Transverse colon (tissue), 4 donors: Measurements from ENCODE around the gene KCTD5. TPM values are rescaled to one million over a fixed set of nuclear protein-coding genes. Genes with fewer than 3 reads are reported as not detected.

Experiments used
- DNase-seq: peaks from one replicate; pipeline ENCODE4 v3.0.0-alpha.2; 2019
- H3K27ac ChIP-seq, 4 donors: fragments of 200-600 bp; sonication (generic); 2 replicates each; pipeline ENCODE4 v1.5.1; 2016 to 2018; ENCODE audit warnings: inconsistent platforms in 4 of 4
- H3K27me3 ChIP-seq: fragments of 200-600 bp; sonication (generic); 2 replicates; pipeline ENCODE4 v1.5.1; 2017; ENCODE audit warnings: inconsistent platforms
- H3K36me3 ChIP-seq, 4 donors: fragments of 200-600 bp; sonication (generic); 2 replicates each; pipeline ENCODE4 v1.5.1; 2017 to 2019; ENCODE audit warnings: inconsistent platforms in 4 of 4
- H3K4me1 ChIP-seq, 4 donors: fragments of 200-600 bp; sonication (generic); 2 replicates each; pipeline ENCODE4 v1.5.1; 2017 to 2020; ENCODE audit warnings: inconsistent platforms in 4 of 4
- H3K4me3 ChIP-seq, 4 donors: fragments of 200-600 bp; sonication (generic); 1 replicate in 1 of 4; 2 replicates in 3 of 4; pipeline versions ENCODE4 v1.5.1 to v1.6.1; 2017 to 2019; ENCODE audit warnings: inconsistent platforms in 4 of 4
- H3K9me3 ChIP-seq, 2 donors: fragments of 200-600 bp; sonication (generic); 2 replicates each; pipeline ENCODE4 v1.5.1; 2017 to 2019; ENCODE audit warnings: inconsistent platforms in 2 of 2
- EP300 ChIP-seq: sonication (generic); formaldehyde crosslinking; IDR thresholded peaks from one replicate; pipeline ENCODE4 v1.6.1; 2017; ENCODE audit warnings: antibody characterized with exemption, low read depth
- POLR2A ChIP-seq: fragments of 450-650 bp; IDR thresholded peaks from one replicate; pipeline ENCODE4 v1.6.1; 2016; ENCODE audit warnings: antibody characterized with exemption, mild to moderate bottlenecking, moderate library complexity
- POLR2AphosphoS5 ChIP-seq, 3 donors: sonication (generic); formaldehyde crosslinking; IDR thresholded peaks; one replicate each; pipeline ENCODE4 v1.6.1; 2016; ENCODE audit warnings: antibody characterized with exemption in 3 of 3
- WGBS, 2 donors: methylation state at CpG; one replicate each; pipeline ENCODE4 v1.1.5; 2018; ENCODE audit warnings: low coverage in 1 of 2; 5-methylcytosine and 5-hydroxymethylcytosine counted together
- in situ Hi-C, 4 donors: fragments of 200-750 bp; cut with MboI; loops; one replicate each; pipeline versions ENCODE4 v1.15.0 to v1.15.1; 2017; ENCODE audit warnings: low sequenced_read_pairs in 3 of 4, low pct_ligation_motif_present in 1 of 4, low pct_unique_long_range_greater_than_20kb in 1 of 4
- intact Hi-C: fragments of 100-400 bp; cut with DNase I; formaldehyde crosslinking; loops from one replicate; pipeline ENCODE4 v1.15.1; 2023; ENCODE audit warnings: low total_unique reads
- total RNA-seq, 4 donors: library from RNA; depleted of rRNA; stranded (reverse); fragments of >200 nt; gene quantifications; one replicate each; pipeline ENCODE4 v1.1.0, GENCODE V29; 2016
- TF ChIP-seq, protein P1 (sequence below), 5 experiments: fragments of 200-600 bp in 3 of 5; fragments of 450-650 bp in 2 of 5; sonication (generic) in 3 of 5; IDR thresholded peaks; 1 replicate in 2 of 5; 2 replicates in 3 of 5; pipeline ENCODE4 v1.5.1; 2016 to 2017; ENCODE audit warnings: antibody characterized with exemption in 5 of 5, inconsistent platforms in 3 of 5, mild to moderate bottlenecking in 2 of 5, moderate library complexity in 1 of 5

KCTD5 gene
- total RNA-seq, 4 donors from 2014 or later = 44.2 to 107 (median 60.3) TPM

- intact Hi-C loops = no loop called here
Measured at GRCh38 chr16:2697401-2697948, 15.2 kb downstream of the KCTD5 start.

GRCh38 chr16:2698103-2698870, 16.0 kb downstream of the KCTD5 start:
- in situ Hi-C loops = no loop called here
- TF ChIP-seq EP300 = no peak
- TF ChIP-seq POLR2A = no peak
- TF ChIP-seq POLR2AphosphoS5 (IDR thresholded peaks at IDR 0.05) = no peak
- TF ChIP-seq, protein P1, sequence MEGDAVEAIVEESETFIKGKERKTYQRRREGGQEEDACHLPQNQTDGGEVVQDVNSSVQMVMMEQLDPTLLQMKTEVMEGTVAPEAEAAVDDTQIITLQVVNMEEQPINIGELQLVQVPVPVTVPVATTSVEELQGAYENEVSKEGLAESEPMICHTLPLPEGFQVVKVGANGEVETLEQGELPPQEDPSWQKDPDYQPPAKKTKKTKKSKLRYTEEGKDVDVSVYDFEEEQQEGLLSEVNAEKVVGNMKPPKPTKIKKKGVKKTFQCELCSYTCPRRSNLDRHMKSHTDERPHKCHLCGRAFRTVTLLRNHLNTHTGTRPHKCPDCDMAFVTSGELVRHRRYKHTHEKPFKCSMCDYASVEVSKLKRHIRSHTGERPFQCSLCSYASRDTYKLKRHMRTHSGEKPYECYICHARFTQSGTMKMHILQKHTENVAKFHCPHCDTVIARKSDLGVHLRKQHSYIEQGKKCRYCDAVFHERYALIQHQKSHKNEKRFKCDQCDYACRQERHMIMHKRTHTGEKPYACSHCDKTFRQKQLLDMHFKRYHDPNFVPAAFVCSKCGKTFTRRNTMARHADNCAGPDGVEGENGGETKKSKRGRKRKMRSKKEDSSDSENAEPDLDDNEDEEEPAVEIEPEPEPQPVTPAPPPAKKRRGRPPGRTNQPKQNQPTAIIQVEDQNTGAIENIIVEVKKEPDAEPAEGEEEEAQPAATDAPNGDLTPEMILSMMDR (IDR thresholded peaks at IDR 0.05) = no peak

More at GRCh38 chr16:2697401-2697948, 15.2 kb downstream of the KCTD5 start:
- TF ChIP-seq, protein P1 (IDR thresholded peaks at IDR 0.05) = no peak
- TF ChIP-seq EP300 (no peak), POLR2A (no peak), POLR2AphosphoS5 (IDR thresholded peaks at IDR 0.05) (no peak)
- in situ Hi-C loops = no loop called here
- DNase-seq = no peak
- Histone ChIP-seq H3K27me3 (no peaks in the 10 kb centered on the region), H3K4me3 (no peak overlapping the region), H3K9me3 (no peaks in the 10 kb centered on the region), H3K4me1 (peaks cover 0 to 8% (median 3%) of the 10 kb centered on the region in 4 donors), H3K36me3 (peaks cover 0 to 38% (median 13%) of the 10 kb centered on the region in 4 donors), H3K27ac (no peak overlapping the region)
- WGBS, 2 donors = 92% methylated on average over 17 of the region's 17 CpGs; no CpG with 5 or more reads in 1 of the 2 donors

GRCh38 chr16:2698965-2699750, 16.8 kb downstream of the KCTD5 start:
- no peak overlapping the region for H3K4me3 ChIP-seq
- no peak for DNase-seq
- H3K27ac ChIP-seq = no peak overlapping the region
- no peaks in the 10 kb centered on the region for H3K27me3 ChIP-seq
- WGBS, 2 donors = 86% methylated on average over 31 of the region's 32 CpGs; no CpG with 5 or more reads in 1 of the 2 donors
- intact Hi-C loops (no loop called here), in situ Hi-C loops (no loop called here)
- no peaks in the 10 kb centered on the region for H3K4me1 ChIP-seq
- H3K36me3 ChIP-seq = peaks cover 0 to 44% (median 17%) of the 10 kb centered on the region in 4 donors
- TF ChIP-seq POLR2AphosphoS5 (IDR thresholded peaks at IDR 0.05) (no peak), EP300 (no peak), POLR2A (no peak)
- TF ChIP-seq, protein P1 (IDR thresholded peaks at IDR 0.05) = no peak
- no peaks in the 10 kb centered on the region for H3K9me3 ChIP-seq

More at GRCh38 chr16:2698103-2698870, 16.0 kb downstream of the KCTD5 start:
- Histone ChIP-seq H3K36me3 (peaks cover 0 to 44% (median 17%) of the 10 kb centered on the region in 4 donors), H3K27me3 (no peaks in the 10 kb centered on the region), H3K9me3 (no peaks in the 10 kb centered on the region), H3K27ac (no peak overlapping the region), H3K4me1 (no peaks in the 10 kb centered on the region), H3K4me3 (no peak overlapping the region)
- intact Hi-C loops = no loop called here
- DNase-seq = no peak
- 91% methylated on average over 26 of the region's 28 CpGs; no CpG with 5 or more reads in 1 of the 2 donors for WGBS, 2 donors
